Subcutaneous adipose tissue (tissue), 4 donors: Measurements from ENCODE around the gene UBE2L6. TPM values are rescaled to one million over a fixed set of nuclear protein-coding genes. Genes with fewer than 3 reads are reported as not detected.

Source experiments
- CTCF ChIP-seq: fragments of 450-650 bp; IDR thresholded peaks from one replicate; pipeline ENCODE4 v1.5.1; 2016; ENCODE audit warnings: low read depth, mild to moderate bottlenecking, control low read depth, antibody characterized with exemption, moderate library complexity
- total RNA-seq, 4 donors: library from RNA; depleted of rRNA; stranded (reverse); fragments of >200 nt; gene quantifications; one replicate each; pipeline ENCODE4 v1.1.0, GENCODE V29; 2016

The UBE2L6 gene
- total RNA-seq, 4 donors from 2014 or later: 21.8 to 60.7 (median 33.6) TPM

DNA sequence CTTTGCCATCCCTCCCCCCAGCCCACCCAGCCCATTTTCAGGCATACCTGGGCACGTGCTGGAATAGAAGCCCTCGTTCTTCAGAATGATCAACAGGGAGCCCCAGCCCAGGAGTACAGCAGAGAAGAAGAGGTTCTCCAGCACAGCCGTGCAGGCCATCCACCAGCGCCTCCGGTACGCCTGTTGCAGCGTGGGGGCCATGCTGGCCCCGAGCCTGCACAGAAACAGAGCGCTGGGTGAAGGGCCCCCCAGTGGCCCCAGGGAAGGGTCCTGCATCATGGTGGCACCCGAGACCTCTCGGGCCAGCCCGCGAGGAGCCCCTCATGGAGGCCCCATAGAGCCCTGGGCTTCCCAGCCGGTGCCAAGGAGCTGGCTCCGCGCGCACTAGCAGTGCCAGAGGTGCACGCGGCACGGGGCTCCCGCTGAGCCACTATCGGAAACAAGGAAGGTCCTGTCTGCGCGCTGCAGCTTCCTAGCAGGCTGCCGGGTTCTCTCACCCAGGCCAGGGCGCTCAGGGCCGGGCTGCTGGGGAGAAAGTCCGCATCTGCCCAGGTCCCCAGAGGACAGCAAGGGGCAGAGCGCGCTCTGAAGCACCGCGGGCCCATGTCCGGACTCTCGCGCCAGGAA, 53.4 kb downstream of the UBE2L6 start:
- TF ChIP-seq CTCF: no peak

DNA sequence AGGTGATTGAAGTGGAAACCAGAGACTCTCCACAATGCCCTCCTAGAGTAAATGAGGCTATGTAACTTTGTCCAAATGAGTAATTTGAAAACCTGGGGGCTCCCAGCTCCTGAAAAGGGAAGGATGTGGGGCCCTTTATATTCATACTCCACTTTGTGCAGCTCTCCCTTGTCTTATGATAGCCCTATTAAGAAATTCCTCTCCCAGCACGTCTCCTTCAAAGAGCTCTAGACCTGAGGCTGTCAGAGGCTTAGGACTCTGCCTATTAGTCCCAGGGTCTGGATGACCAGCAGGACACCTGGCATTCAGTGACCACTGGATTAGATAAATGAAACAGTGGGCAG, 54.0 kb downstream of the UBE2L6 start:
- no peak for TF ChIP-seq CTCF

DNA sequence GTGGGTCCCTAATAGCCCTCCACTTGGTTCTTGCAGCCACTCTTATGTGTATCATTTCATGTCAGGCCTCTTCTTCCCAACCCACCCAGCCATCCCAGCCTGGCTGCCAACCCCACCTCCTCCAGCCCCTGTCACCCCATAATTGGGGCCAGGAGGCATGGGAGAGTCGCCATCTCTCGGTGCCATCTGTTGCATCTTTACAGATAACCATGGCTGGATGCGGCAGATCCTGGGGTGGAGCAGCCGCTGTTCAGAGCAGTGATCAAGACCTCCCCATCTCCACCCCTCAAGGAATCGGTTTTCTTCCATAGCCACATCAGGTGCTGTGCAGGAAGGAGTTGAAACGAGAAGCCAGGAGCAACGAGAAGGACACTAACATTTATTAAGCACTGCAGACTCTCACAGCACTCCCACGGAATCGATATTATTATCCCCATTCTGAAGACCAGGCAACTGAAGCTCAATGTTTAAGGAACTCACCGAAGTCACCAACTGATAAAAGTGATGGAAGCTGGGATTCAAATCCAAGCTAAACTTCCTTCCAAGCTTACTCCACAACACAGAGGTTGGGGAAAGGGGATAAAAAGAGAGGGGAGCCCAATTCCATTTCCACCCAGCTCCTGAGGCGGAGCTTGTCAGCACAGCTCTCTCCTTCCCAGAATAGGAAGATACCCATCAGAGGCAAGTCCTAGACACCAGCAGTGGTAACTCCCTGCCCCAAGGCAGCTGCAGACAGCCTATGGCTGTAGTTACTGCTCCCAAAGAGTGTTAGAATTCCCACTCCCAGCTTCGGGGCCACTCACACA, 54.6 kb downstream of the UBE2L6 start:
- TF ChIP-seq CTCF: no peak

DNA sequence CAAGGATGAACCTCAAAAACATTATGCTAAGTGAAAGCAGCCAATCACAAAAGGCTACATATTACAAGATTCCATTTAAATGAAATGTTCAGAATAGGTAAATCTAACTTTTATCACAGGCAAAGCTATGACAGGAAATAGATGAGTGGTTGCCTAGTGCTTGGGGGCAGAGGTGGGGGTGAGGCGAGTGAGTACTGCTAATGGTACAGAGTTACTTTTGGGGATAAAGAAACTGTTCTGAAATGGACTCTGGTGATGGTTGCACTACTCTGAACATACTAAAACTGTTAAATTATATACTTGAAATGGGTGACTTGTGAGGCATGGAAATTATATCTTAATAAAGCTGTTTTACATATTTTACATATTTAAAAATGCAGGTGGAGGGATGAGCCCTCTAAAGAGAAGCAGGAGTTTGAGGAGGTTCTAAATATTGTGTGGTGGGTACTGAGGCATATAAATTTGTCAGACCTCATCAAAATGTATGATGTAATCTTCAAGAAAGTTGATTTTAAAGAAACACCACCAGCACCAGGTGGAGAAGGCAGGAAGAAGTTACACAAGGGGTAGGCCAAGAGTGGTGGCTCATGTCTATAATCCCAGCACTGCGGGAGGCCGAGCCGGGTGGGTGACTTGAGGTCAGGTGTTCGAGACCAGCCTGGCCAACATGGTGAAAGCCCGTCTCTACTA, 55.6 kb downstream of the UBE2L6 start:
- no peak for TF ChIP-seq CTCF

- no peak for TF ChIP-seq CTCF
These were observed 58.9 kb downstream of the UBE2L6 start for GRCh38 chr11:57508341-57509170.

DNA sequence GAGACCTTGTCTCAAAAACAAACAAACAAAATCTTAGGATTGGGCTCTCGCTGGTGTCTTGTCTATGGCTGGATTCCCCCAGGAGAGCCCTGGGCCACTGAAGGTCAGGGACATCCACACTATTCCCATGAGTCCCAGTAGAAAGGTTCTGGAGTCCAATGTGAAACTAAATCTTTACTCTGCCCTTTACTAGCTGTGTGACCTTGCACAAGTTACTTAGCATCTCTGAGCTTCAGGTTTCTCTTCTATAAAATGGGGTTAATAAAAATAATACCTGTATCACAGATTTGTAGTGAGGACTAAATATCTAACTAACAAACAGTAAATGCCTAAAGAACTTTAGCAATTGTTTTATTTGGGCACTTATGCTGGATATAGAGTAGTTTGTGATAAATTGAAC, 61.0 kb downstream of the UBE2L6 start:
- TF ChIP-seq CTCF: no peak
